GM19467 (cell line): ENCODE data around the gene ADAM17.
"Not testable (repeated sequence)": the region's sequence is repeated elsewhere in the genome, so short reads cannot be mapped to it uniquely, and the experiment has no call there.

ENCODE experiments used
- ATAC-seq: cut with Tn5 transposase; IDR thresholded peaks from one replicate; pipeline ENCODE4 v1.9.1; 2021; ENCODE audit warnings: mild to moderate bottlenecking, moderate library complexity; ENCODE audit not compliant: unreplicated experiment

Gene ADAM17

DNA sequence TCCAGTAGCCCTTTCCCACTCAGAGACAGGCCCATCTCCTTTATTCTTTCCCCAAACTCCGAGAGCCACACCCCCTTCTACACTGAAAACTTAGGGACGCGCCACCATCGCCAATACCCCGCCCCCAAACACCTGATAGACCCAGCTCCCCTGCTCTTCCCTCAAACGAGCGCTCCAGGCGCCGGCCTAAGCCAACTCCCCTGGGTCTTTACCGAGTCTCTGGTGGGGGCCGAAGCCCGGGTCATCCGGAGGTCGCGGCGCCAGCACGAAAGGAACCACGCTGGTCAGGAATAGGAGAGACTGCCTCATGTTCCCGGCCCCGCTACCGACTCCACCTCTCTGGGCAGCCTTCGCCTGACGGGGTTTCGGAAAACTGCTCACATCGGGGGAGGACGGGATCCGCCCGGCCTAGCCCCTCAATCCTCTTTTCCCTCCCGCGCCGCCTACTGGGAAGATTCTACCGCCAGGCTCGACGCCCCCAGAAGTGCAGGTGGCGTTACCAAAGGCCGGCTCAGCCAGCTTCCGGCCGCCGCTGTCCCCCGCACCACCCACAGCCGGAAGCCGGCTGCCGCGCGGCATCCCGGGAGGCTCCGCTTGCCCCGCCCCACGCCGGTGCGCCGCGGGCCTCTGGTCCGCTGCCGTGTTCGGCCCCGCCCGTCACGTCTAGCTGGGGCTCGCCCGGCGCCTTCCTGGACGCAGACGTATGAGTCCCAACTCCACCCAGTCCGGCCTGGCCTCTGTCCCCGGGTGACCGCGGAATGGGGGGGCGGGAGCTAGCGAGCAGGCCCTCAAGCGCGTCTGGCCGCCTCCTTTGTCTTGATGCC is at the start of gene ADAM17:
ADAM17 (minus strand) TSS at position 534 of the 824 bp plus-strand sequence; CDS start at position 309, 225 bp downstream.
- ATAC-seq = peak; percentile 88

DNA sequence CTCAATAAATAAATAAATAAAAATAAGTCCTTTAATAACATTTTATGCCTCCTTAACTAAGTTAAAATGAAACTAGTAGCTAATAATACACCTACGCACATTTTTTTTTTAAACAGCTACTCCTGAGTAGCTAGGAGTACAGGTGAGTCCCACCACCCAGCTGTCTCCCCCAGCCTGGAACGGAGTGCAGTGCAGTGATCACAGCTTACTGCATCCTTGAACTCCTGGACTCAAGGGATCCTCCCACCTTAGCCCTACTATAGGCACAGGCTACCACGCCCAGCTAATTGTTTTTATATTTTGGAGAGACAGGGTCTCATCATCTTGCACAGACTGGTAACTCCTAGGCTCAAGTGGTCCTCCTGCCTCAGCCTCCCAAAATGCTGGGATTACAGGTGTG is 46.8 kb upstream of the ADAM17 start:
- ATAC-seq = no peak

DNA sequence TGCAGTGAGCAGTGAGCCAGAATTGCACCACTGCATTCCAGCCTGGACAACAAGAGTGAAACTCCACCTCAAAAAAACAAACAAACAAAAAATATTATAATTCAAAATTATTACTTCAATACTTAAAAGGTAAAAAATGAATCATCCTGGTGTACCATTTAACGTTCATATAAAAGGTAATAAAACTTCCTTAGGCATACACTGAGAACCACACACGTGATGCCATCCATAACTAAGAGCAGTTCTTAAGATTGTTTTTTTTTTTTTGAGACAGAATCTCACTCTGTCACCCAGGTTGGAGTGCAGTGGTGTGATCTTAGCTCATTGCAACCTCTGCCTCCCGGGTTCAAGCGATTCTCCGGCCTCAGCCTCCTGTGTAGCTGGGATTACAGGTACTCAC is 45.8 kb upstream of the ADAM17 start:
- no peak for ATAC-seq

GRCh38 chr2:9599430-9599829 is 43.8 kb upstream of the ADAM17 start:
- no peak for ATAC-seq

- no peak for ATAC-seq
These were observed 41.1 kb upstream of the ADAM17 start for GRCh38 chr2:9596621-9597311.

DNA sequence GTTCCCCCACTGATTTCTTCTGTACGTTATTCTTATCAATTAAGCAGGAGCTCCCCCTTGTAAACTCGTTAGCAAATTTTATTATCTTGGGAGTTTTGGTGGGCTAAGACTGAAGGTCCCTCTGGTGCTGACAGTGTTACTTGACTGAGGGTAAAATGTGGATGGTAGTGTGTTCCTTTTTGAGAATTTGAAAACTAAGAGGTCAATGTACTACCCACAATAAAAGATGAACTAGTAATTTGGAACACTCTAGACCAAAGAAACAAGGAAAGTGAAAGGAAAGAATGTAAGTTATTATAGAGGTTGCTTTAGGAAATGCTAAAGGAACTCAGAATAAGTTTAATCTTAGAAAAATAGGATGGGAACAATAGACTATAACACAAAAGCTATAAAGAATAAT is 40.1 kb upstream of the ADAM17 start:
- ATAC-seq = no peak

DNA sequence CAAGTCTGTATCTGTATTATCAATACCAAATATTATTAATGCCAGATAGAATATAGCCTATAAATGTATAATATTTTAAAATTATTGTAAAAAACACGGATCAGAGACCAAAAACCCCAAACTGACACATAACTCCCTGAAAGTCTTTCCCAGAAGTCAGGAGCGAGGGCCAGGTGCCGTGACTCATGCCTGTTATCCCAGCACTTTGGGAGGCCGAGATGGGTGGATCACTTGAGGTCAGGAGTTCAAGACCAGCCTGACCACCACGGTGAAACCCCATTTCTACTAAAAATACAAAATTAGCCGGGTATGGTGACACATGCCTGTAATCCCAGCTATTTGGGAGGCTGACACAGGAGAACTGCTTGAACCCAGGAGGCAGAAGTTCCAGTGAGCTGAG is 39.6 kb upstream of the ADAM17 start:
- ATAC-seq = not testable (repeated sequence)

DNA sequence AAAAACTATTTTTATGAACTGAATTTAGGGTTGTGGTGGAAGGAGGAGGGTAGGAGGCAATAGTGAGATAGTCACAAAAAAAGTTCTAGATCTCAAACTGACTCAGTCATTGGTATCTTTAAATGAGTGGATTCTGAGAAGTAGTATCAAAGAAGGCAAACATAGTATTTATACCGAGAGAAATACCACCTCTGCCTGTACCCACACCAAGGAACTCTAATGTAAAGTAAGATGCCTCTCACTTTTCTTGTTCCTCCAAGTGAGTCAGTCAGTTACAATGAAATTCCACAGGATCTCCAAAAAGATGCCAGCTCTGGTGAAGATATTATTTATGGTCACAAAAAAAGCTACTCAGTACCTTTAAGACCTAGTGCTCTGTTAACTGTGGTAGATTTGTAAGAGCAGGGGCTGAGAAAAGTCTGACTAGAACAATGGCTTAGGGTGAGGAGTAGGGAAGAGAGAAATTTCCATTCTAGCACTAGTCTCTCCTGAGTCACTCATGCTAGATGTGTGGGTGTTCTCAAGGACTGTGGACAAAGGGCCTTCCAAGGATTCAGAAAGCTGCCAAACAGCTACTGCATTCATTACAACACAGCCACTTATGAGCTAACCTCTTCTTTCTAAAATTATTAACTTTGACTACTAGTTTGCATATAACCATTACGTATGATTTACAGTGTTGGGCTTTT is 38.9 kb upstream of the ADAM17 start:
- ATAC-seq = no peak

- no peak for ATAC-seq
These were observed 38.3 kb upstream of the ADAM17 start for GRCh38 chr2:9593925-9594324.

DNA sequence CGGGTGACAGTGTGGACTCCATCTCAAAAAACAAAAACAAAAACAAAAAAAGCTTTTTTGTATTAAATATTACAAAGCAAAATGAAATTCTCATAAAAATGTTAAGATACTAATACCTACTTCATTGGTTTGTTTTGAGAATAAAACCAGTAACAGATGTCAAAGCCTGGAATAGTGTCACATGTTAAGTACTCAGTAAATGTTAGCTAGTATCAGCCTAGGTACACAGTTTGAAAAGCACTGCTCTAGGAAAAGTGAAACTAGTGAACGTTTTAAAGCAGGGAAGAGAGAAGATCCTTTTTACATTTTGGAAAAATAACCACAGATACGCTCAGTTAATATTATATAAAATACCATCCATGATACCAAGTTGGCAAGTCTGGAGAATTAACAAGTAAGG is 37.1 kb upstream of the ADAM17 start:
- no peak for ATAC-seq

DNA sequence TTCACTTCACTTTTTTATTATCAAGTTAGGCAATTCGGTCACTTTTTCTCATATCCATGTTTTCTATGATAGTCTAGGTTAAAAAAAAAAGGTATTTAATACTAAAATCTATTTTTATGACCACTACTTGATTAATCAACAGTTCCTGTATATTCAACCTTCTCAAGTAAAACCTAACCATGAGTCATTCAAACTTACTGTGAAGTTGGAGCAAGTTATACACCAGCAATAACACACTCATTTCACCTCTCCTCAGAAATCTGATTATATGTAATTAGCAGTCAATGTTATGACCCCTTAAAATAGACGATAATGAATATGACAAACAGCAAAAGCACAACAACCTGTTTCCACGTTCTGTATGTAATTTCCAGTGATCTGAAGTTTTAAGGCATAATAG is 35.0 kb upstream of the ADAM17 start:
- no peak for ATAC-seq

- no peak for ATAC-seq
These were observed 30.8 kb upstream of the ADAM17 start for GRCh38 chr2:9586465-9586864.

DNA sequence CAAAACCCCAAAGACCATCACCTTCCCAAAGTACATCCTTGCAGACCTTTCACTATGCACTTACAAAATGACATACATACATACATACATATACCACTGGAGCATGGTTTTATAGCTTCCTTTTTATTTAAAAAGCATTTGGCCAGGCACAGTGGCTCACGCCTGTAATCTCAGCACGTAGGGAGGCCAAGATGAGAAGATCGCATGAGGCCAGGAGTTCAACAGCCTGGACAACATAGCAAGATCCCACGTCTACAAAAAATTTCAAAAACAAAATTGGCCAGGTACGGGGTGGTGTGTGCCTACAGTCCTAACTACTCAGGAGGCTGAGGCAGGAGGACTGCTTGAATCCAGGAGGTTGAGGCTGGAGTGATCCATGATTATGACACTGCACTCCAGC is 29.9 kb upstream of the ADAM17 start:
- no peak for ATAC-seq

DNA sequence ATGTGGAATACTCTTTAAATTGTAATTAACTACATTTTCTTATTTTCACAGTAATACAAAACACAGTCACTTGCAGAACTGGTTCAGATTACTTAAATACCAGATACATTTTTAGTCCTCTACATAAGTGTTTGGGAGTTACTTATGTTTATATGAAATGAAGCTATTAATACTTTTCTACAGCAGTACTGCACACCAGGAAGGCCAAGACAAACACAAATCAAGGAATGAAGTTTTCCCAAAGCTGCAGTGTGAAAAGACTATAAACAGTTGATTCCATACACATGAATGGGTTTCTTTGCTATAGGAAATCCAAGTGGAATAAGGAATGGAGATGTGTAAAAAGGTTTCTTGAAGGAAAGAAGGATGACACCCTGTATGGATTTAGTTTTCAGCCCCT is 29.3 kb upstream of the ADAM17 start:
- not testable (repeated sequence) for ATAC-seq

- no peak for ATAC-seq
These were observed 27.0 kb upstream of the ADAM17 start for GRCh38 chr2:9582624-9583023.

GRCh38 chr2:9578467-9579235 is 23.0 kb upstream of the ADAM17 start:
- no peak for ATAC-seq

GRCh38 chr2:9574331-9574730 is 18.7 kb upstream of the ADAM17 start:
- ATAC-seq = no peak

GRCh38 chr2:9573840-9574239 is 18.2 kb upstream of the ADAM17 start:
- ATAC-seq = no peak

DNA sequence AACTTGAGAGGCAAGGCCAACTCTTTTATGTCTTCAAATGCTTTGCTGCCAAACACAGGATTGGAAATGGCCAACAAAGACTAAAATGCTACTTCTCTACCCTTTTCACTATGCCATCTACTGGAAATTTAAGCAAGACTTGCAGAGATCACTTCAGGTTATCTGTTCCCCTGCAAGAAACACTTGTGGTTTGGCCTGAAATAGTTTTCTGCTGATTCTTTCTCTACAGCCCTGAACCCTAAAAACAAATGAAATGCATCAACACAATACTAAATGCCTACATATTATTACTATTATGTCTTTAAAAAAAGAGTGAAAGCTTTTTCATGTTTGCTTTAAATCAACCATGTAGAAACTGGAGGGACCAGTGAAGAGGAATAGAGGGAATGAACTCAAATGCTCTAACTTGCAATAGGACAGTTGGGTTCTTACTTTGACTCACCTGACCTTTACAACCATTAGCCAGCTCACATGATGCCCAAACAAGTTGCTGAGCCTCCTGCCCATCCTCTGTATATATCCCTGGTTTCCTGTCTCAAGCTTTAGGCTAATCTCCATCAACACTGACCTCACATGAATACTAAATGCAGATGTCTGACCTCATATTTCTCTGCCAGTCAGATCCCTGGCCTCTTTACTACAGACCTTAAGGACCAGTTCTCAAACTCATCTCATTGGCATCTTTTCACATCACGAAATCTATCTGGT is 17.5 kb upstream of the ADAM17 start:
- ATAC-seq = no peak
